ENCODE results near the gene STEAP2. TPM values are rescaled to one million over a fixed set of nuclear protein-coding genes. Genes with fewer than 3 reads are reported as not detected.

STEAP2 gene
- total and polyA plus RNA-seq, 2 of the 4 experiments (the other 2 are of a cell fraction): 1.8 to 3.9 TPM

DNA sequence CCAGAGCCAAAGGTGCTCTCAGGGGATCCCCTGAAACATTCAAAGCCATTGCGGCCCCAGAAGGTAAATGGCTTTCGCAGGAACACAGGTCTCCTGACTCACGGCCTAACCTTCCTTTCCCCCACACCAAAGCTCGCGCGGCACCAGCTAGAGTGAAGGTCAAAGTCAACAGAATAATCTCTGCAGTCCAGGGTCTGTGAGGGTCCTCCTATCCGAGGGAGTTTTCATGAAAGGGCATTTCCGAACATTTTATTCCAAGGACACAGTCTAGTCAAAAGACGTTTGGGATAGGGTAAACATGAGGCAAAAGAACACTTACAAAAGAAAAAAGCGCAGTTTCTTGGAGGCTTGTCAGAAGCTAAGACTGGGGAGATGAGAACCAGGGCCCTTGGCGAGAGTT, 559 bp upstream of the STEAP2 start:
- TF ChIP-seq FOS (IDR thresholded peaks at IDR 0.05; ENCODE audit: low read depth, low read length) (no peak), MXI1 (IDR thresholded peaks at IDR 0.05; ENCODE audit: borderline replicate concordance, low read depth, low read length) (no peak), RCOR1 (IDR thresholded peaks at IDR 0.05; ENCODE audit: insufficient replicate concordance, low read length) (no peak), SMC3 (IDR thresholded peaks at IDR 0.05; ENCODE audit: low read depth, low read length) (no peak), NFE2L2 (IDR thresholded peaks at IDR 0.05; ENCODE audit: low read depth, low read length) (no peak)
- no peak overlapping the region for H3K23ac ChIP-seq (ENCODE audit: low read depth, low read length)
- WGBS, 2 experiments (ENCODE audit: extremely low coverage in 2 of 2, insufficient read length in 1 of 2): no CpG with 5 or more reads among the region's 11 CpGs
- no peaks in the 10 kb centered on the region for H3K27me3 ChIP-seq (ENCODE audit: control insufficient read depth, insufficient read depth, low read length)
- no peaks in the 10 kb centered on the region for H4K20me1 ChIP-seq (ENCODE audit: insufficient read depth, low read length)
- H3K18ac ChIP-seq (ENCODE audit: low read depth, low read length): no peak overlapping the region
- intact Hi-C loops (cut with micrococcal nuclease) (loop anchor here (2.0 kb wide), 1 partner anchor 56 kb away; the partner anchor contains the start of gene STEAP1), dilution Hi-C loops (cut with HindIII; ENCODE audit: low sequenced_read_pairs, unreplicated experiment) (no loop called here), in situ Hi-C loops (cut with MboI; ENCODE audit: low sequenced_read_pairs) (no loop called here)
- H2BK15ac ChIP-seq (ENCODE audit: low read depth, low read length): no peak overlapping the region
- no peaks in the 10 kb centered on the region for H3K9me1 ChIP-seq (ENCODE audit: insufficient read depth, low read length)
- H3K79me1 ChIP-seq (ENCODE audit: low read depth in 1 of 2, low read length in 2 of 2): no peaks in the 10 kb centered on the region
- H2BK20ac ChIP-seq (ENCODE audit: low read depth, low read length): no peak overlapping the region
- peak overlapping the region; percentile 88 for H3K4me2 ChIP-seq (ENCODE audit: low read depth, low read length)
- H3K9ac ChIP-seq (ENCODE audit: low read depth, low read length): peak overlapping the region; percentile 58
- no peaks in the 10 kb centered on the region for H3K9me3 ChIP-seq (ENCODE audit: control insufficient read depth, insufficient read depth, low read length)
- ChIA-PET POLR2A (ENCODE audit: unreplicated experiment) (no interaction called here), CTCF (interaction anchor here (0.6 to 1.4 kb wide), 15 partner anchors 9 to 579 kb away, joined by 3 to 6 read pairs (median 3); no protein-coding TSS in a partner anchor)
- H4K8ac ChIP-seq (ENCODE audit: low read depth in 2 of 2, low read length in 2 of 2): peak overlapping the region; percentile 24 to 31; a peak in 2 of 4 replicates
- no peak overlapping the region; the same call in 1 of the 2 replicates for H3K14ac ChIP-seq (replicated peaks; ENCODE audit: low read depth, low read length)
- no peak overlapping the region for H2AK5ac ChIP-seq (ENCODE audit: low read depth, low read length)
- peak overlapping the region; percentile 56 for H3K4me3 ChIP-seq (ENCODE audit: insufficient read depth, low read depth, low read length)
- no peak overlapping the region for H4K91ac ChIP-seq (ENCODE audit: insufficient read depth, low read depth, low read length)
- H2AK9ac ChIP-seq (replicated peaks; ENCODE audit: low read depth, low read length, poor library complexity): no peak overlapping the region
- H4K5ac ChIP-seq (ENCODE audit: low read depth, low read length): 0 out of 2 replicates have a peak overlapping the region, but pooled peaks have one; percentile 22
- ATAC-seq (ENCODE audit: low read depth): no peak; the same call in 1 of the 2 replicates
- no peak overlapping the region for H2BK5ac ChIP-seq (ENCODE audit: low read depth, low read length, poor library complexity, severe bottlenecking)
- no peak overlapping the region for H2BK120ac ChIP-seq (ENCODE audit: low read depth, low read length)
- peak overlapping the region; percentile 48 for H3K27ac ChIP-seq (ENCODE audit: insufficient read depth, low read length)
- no peaks in the 10 kb centered on the region for H3K4me1 ChIP-seq (ENCODE audit: control insufficient read depth, insufficient read depth, low read length)
- no peak overlapping the region for H3K4ac ChIP-seq (ENCODE audit: low read depth, low read length)
- BruUV-seq (replicated peaks): no TSS peak
- H3K36me3 ChIP-seq (ENCODE audit: control insufficient read depth, insufficient read depth, low read length): no peaks in the 10 kb centered on the region
- peak overlapping the region; percentile 87 for H2AFZ ChIP-seq (replicated peaks; ENCODE audit: low read length, poor library complexity)
- H3K56ac ChIP-seq (ENCODE audit: extremely low read depth, insufficient read depth, low read length): 0 out of 2 replicates have a peak overlapping the region, but pooled peaks have one; percentile 35
- DNase-seq: no peak

Data from IMR-90 (cell line).